GM19324 (cell line): Measurements from ENCODE around the gene TCF12.

ENCODE experiments used
- ATAC-seq: cut with Tn5 transposase; IDR thresholded peaks from one replicate; pipeline ENCODE4 v1.9.1; 2021; ENCODE audit warnings: mild to moderate bottlenecking, moderate library complexity; ENCODE audit not compliant: unreplicated experiment, low FRiP score

TCF12 gene

DNA sequence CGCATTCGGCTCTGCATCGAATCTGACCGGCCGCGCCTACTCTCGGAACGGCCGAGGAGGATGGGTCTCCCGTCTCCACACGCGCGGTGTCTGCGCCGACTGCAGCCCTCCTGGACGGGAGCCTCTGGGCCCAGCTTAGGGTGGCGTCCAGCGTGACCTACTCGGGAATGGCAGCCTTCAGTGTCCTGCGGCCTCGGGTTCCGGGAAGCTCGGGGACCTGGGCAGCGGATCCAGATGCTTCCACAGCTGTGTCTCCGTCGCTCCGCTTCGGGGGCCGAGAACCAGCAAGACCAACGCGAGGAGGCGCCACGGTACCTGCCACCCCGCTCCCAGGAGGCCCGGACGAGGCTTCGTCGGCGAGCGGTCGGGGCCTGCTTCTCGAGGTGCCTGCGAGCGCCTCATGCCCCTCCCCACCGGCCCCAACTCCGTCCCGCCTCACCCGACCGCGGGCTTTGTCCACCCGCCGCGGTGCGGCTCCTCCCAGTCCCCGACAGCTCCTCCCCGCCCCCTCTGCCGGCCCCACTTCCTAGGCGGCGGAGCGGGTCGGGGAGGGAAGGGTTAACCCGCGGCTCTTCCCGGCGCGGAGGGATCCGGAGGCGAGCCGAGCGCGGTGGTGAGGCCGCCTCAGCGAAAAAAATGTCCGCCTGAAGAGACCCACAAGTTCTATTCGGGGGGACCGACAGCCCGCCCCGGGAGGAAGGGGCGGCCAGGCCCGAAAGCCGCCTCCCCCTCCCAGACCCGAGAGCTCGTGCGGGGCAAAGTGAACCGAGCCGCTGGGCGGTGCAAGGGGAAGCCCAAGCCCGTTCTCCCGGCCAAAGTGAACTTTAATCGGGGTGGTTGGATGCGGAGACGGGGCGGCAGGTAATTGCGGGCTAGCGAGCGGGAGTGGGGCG is at the start of gene TCF12:
Gene TCF12, plus strand, starts transcription at position 599 of the 893 bp plus-strand sequence. CDS start 1,270 bp downstream, outside the sequence.
- ATAC-seq, result peak; percentile 78

DNA sequence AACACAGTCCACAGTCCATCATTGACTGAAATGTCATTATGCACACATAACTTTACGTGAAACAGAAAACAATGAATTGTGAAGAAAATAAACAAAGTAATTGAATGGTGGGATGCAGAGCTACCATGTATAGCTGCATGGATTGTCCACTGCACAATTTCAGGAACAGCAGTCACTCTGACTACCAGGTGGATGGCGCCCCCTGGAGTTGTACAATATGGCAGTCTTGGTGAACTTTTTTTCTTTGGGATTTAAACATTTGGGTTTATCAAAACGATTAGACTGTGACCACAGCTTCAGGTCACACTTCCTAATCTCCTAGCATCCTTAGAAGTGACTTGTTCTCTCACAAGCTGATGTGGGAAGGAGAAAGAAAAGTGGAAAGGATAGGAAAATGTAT is 48.9 kb upstream of the TCF12 start:
- ATAC-seq, result no peak

DNA sequence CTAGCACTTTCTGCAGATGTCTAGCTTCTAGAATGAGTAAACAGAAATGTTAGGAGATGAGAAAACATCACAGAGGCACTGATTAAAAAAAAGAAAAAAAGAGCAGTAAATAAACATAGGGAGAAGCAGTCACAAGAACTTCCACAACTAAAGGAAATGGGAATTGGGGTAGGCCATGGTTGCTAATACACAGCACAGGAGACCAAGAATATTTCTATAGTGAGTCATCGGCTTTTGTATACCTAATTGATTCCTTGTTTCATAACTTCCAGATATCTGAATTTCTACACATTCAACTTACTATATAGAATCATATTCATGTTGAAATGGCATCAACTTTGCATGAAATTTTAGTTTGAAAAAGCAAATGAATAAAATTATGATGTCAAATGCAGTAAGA is 47.3 kb upstream of the TCF12 start:
- ATAC-seq, result no peak

DNA sequence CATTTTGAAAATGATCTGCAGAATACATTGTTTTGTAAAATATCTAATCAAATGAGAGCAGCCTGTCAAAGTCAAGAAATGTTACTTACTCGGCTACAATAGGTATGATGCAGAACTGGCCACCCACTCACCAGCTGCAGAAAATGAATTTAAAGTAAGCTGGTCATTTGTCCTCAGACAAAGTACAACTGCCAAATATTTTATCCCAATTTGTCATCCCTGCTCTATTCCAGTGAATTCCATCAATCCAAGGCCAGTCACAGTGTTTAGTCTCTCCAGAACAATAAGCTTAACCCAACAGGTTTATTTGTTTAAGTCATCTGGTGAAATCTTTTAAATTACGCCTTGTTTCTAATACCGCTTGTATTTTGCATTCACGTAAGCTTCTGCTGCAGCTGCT is 46.6 kb upstream of the TCF12 start:
- ATAC-seq, result no peak

DNA sequence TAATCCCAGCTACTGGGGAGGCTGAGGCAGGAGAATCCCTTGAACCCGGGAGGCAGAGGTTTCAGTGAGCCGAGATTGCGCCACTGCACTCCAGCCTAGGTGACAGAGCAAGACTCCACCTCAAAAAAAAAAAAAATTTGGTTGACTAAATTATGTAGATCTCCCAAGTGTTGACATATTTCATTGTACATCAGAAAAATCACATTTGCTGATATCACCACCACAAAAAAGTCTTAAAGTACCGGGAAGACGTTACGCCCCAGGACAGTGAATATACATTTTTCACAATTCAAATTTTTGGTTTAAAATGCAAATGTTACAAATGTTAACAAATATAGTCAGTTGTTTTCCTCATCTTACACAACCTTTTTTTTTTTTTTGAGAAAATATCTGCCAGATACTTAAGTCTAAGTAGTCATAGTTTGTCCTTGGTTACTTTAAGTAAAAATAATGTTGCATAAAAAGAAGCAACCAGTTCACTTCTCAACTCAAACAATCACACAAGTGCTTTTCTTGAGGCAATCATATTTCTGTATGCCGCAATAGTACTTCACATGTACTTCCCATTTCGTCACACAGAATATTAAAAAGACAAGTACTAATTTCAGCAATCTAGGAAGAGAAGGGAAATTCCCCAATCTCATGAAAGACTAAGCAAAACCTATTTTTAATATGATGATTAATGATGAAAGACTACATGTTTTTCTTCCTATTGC is 41.0 kb upstream of the TCF12 start:
- ATAC-seq, result no peak

DNA sequence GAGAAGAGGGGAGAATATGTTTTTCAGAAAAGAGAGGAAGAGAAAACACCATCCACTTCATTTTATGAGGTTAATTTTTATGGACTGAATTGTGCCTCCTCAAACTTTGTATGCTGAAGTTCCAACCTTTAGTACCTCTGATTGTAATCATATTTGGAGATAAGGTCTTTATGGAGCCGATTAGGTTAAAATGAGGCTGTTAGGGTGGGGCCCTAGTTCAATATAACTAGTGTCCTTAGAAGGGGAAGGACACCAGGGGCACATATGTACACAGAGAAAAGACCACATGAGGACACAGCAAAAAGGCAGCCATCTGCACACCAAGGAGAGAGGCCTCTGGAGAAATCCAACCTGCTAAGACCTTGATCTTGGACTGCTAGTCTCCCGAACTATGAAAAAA is 38.9 kb upstream of the TCF12 start:
- no peak for ATAC-seq

DNA sequence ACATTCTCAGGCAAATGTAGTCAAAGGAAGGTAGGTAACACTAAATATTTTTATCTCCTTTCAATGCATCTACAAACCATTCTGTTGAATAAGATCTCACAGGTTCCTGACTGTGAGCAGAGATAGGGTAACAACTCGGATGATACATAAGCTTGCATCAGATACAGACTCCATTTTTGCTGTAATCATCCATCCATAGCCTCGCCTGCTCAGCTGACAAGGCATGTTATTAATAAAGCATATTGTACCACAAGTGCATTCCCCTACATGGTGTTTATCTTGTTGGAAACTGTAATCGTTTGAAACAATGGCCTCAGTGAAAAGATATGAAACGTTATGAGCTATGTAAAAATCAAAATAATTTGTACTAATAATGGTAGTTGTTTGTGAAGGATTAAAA is 35.4 kb upstream of the TCF12 start:
- ATAC-seq, result no peak

DNA sequence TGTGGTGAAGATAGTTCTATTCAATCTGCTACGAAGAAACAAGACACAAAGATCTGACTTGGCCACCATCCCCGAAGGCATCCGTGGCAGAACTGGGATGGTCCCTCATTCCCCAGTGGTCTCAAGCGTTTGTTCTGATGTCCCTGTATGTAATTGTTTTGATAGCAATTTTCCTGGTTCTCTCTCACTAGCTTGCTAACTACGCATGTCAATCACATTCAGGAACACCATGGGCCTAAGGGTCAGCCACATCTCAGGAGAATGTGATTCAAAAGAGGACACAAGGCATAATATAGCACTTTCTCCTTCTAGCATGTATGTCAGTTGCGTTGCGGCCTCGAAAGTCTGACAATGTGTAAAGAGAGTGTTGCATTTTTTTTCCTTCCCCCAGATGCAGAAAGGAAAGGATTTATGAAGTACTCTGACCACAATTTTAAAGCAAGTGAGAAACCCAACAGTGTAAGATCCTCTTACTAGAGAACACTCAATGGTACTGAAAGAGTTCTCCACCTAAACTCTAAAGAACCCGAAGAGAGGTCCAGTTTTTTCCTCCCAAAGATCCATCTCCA is 32.0 kb upstream of the TCF12 start:
- no peak for ATAC-seq

DNA sequence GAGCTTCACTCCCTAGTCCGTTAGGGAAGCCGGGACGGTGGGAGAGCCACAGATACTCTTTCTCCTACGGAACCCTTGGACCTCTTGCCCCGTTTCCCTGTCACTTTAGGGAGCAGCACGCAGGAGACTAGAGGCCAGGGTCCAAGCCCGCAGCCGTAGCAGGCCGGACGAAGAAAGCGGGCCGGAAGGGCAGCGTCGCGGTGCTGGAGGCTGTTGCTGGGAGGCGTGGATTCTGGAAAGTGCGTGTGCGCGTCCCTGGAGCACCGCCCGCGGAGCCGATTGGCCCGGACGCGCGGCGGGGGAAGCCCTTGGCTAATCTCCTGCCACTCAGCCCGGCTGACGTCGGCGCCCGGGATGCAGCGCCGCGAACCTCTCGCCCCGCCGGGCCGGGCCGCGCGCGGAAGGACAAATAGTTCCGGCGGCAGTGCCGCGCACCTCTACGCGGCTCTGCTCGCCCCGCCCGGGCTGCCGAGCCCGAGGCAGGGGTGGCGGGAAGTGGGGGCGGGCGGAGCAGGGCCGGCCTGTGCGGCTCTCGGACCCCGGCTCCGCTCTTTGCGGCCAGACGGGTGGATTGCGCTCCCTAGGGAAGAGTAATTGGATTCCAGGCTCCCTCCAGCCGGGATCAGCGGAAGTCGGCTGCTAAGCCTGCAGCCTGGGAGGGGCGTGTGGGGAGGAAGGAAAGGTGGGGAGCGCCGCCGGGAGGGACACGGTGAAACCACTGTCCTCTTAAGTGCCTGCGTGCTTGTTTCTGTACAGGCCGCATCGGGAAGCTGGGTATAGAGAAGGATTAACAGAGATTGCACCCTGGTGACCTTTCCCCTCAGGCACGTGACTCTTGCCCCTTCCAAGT is 31.3 kb upstream of the TCF12 start:
- ATAC-seq, result peak; percentile 92

DNA sequence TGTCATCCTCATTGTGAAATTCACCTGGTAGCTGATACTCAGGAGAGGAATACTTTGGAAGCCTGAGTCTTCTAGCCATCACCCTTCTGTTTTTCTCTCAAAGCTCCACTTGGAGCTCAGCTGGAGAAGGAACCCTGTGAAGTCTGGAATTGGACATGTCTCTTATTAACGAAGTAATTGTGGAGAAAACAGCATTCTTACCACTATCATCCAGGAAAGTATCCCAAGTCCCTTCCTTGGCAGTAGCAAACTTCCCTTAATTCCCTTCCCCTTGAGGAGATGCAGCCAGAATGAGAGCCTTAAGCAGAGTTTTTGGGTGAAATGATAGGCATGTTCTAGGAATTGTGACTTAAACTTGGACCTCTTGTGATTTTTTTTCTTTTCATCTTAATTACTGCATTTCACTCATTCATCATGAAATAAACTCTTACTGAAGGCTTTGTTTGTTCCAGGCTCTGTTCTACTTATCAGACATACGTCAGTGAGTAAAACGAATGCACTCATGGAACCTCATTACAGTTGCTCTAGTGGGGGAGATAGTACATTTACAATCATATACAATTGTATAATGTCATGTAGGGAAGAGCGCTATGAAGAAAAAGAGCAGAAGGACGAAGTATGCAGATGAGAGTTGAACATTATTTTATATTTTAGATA is 30.5 kb upstream of the TCF12 start:
- no peak for ATAC-seq

DNA sequence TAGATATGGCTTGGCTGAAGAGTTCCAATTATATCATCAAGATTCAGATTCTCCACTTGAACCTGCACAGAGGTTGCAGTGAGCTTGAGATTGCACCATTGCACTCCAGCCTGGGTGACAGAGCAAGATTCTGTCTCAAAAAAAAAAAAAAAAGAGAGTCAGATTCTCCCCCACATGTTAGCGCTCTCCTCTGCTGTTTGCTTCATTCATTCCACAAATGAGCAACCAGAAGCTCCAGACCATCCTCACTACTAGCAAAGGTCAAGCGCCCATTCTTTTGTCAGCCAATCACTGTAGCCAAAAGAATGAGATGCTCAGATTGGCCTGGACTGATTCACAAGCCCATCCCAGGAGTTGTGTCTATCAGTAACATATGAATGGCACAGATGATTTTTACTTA is 28.4 kb upstream of the TCF12 start:
- ATAC-seq, result no peak

DNA sequence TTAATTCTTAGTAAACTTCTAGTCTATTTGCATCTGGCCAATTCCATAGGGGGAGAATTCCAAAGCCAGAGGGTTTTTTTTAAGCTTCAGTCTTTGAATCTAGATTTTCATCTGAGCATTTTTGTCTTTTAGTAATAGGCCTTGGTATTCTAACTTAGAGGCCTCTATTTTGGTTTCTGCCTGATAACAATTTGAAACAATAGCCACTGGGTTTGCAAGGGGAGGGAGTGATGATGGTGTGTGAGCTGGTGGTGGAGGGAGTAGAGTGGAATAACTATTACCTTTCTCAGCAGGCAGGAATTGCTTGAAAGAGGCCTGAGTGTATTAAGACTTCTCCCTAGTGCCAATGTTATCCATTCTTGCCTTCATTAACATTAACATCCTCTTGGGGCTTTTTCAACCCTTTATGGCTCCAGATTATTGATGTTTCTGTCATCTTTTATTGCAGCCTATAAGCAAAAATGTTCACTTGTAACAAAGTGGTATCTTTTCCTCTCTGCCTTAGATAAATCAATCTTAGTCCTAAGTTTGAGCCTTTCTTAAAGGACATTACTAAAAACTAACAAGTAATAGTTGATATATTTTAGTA is 26.5 kb upstream of the TCF12 start:
- no peak for ATAC-seq

DNA sequence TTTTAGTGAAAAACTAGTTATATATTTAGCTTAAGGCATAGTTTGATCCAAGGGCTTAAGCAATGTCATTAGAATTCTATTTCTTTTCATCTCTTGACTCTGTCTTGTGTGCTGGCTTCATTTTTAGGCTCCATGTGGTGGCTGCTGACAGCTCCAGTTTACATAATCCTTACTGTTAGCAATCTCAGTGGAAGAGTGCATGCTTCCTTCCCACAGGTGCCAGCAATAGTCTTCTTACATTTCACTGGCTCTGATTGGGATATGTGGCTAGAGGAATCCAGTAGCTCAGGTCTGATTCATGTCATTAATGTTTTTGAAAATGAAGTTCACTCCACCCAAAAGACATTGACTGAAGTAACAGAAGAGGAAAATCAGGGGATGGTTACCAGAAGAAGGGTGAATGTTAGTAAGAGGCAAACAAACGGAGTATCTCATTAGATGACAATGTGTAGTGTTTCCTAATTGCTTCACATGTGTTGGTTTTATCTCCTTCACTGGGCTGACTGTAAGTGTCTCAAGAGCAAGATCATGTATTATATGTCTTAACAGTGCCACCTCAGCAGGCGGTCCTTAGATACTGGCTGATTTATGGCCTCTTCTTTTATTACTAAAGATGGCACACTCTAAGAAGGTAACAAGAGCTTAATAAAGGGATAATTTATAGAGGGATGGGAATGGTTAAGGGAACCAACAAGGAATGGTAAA is 25.6 kb upstream of the TCF12 start:
- ATAC-seq, result no peak

DNA sequence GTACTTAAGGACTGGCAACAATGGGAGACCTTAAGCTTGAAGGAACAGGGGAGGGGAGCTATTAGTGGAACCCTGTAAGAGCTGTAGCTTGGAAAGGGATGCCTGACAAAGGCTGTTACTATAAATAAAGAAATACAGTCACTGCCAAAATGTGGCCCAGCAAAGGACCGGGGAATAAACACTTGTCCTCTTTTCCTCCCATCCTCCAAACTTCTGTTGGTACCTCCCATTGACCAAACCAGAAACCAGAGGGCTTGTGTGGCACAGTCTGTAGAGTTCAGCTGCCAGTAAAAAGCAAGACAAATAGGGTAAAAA is 25.1 kb upstream of the TCF12 start:
- ATAC-seq, result no peak

DNA sequence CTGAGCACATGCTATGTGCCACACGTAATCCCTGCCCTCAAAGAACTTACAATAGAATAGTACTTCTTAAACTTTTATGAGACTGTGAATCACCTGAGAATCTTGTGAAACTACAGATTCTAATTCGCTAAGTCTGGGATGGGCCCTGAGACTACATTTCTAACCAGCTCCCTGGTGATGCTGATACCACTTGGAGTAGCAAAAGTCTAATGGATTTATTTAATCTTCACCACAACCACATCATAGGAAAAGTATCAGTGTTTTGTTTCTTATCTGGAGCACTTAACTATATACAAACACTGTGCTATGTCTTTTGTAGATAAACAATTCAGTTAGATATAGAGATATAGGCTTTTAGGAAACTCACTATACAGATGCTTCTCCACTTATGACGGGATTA is 23.8 kb upstream of the TCF12 start:
- ATAC-seq, result no peak

DNA sequence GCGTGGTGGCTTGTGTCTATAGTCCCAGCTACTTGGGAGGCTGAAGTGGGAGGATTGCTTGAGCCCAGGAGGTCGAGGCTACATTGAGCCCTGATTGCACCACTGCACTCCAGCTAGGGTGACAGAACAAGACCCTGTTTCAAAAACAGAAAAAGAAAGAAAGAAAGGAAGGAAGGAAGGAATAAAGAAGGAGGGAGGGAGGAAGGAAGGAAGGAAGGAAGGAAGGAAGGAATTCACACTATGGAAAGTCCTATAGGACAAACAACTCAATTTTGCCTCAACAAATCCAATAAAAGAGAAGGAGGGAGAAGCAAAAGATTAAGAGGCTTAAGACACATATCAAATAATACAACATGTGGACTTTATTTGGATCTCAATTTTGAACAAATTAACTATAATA is 16.5 kb upstream of the TCF12 start:
- ATAC-seq, result no peak

DNA sequence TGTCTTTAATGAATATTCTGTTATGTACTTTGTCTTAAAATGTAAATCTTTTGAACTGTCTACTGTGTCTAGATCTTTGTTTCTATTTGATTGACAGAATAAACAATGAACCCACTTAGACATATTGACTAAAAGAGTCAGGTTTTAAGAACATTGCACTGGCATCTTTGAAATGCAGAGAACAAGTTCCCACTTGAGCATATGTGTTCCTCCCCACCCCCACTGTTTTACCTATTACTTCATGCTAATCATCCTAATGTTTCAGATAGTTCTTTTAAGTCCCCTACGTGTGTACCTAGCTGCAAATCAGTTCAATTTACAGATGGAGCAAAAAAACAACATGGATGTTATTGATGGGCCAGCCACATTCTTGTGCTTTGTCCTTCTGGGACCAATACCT is 11.7 kb upstream of the TCF12 start:
- ATAC-seq, result no peak

DNA sequence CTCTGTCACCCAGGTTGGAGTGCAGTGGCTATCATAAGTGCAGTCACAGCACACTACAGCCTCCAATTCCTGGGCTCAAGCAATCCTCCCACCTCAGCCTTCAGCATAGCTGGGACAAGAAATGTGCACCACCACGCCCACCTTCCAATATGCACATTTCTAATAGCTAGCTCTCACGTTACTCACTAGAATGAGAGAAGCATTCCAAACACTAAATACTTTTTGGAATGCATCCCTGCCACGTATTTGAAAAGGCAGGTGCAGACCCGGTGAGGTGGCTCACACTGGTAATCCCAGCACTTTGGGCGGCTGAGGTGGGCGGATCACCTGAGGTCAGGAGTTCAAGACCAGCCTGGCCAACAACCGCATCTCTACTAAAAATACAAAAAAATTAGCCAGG is 7.6 kb upstream of the TCF12 start:
- no peak for ATAC-seq

DNA sequence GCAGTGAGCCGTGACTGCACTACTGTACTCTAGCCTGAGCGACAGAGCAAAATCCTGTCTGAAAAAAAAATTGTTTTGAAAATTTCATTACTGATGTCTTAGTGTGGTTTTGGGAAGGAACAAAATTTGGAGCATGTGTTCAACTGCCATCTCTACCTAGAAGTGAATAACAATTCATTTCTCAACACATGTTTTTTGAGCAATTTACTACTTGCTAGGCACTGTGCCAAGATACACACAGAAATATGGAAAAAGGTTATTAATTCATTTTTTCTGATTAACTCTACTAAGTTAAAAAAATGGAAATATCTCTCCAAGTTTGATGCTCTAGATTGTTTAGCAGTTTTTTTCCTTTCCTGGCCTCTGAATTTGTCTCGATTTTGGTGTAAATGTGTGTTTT is 5.2 kb upstream of the TCF12 start:
- no peak for ATAC-seq
